HL-60 (cell line): ENCODE results near the gene ZDHHC4.
A peak's percentile ranks its signal among the peaks of the same experiment; 100 is the strongest.

Experiments
- DNase-seq, 2 experiments: peaks; one replicate each; pipeline ENCODE4 v3.0.0-alpha.2; 2010 to 2020; ENCODE audit warnings: low read depth in 1 of 2, low spot score in 1 of 2
- H3K27ac ChIP-seq: fragments of 250-450 bp; sonication (Bioruptor Pico); replicated peaks from 2 replicates; pipeline ENCODE4 v1.5.1; 2020; ENCODE audit warnings: mild to moderate bottlenecking, moderate library complexity
- H3K27me3 ChIP-seq: fragments of 250-450 bp; sonication (Bioruptor Pico); 2 replicates; pipeline ENCODE4 v1.5.1; 2021; ENCODE audit warnings: mild to moderate bottlenecking, moderate library complexity; ENCODE audit not compliant: insufficient read depth, poor library complexity, severe bottlenecking
- H3K4me3 ChIP-seq: replicated peaks from 2 replicates; pipeline ENCODE4 v1.5.1; 2011; ENCODE audit warnings: mild to moderate bottlenecking, control low read depth, low read length; ENCODE audit not compliant: insufficient read depth
- CTCF ChIP-seq: IDR thresholded peaks from one replicate; pipeline ENCODE4 v1.5.1; 2011; ENCODE audit warnings: low read length, control low read depth, inconsistent platforms; ENCODE audit not compliant: insufficient read depth
- GABPA ChIP-seq: IDR thresholded peaks from 2 replicates; pipeline ENCODE4 v1.6.1; 2012; ENCODE audit warnings: low read depth
- POLR2AphosphoS5 ChIP-seq: IDR thresholded peaks from 2 replicates; pipeline ENCODE4 v1.6.1; 2012; ENCODE audit warnings: low read depth
- REST ChIP-seq: IDR thresholded peaks from 2 replicates; pipeline ENCODE4 v1.6.1; 2012; ENCODE audit warnings: low read depth; ENCODE audit not compliant: insufficient replicate concordance
- SPI1 ChIP-seq: IDR thresholded peaks from 2 replicates; pipeline ENCODE4 v1.6.1; 2012; ENCODE audit warnings: low read depth, mild to moderate bottlenecking, borderline replicate concordance

Gene ZDHHC4

GRCh38 chr7:6530626-6531491 lies 46.4 kb upstream of the ZDHHC4 start:
- peaks cover 32% of the 10 kb centered on the region for H3K27me3 ChIP-seq
- no peak overlapping the region for H3K27ac ChIP-seq
- peak overlapping the region; percentile 27 for H3K4me3 ChIP-seq
- TF ChIP-seq POLR2AphosphoS5 (no peak), GABPA (no peak), SPI1 (no peak), CTCF (no peak), REST (no peak)
- peak in 1 of 2 experiments; percentile 14 for DNase-seq

- no peak overlapping the region for H3K4me3 ChIP-seq
Measured at GRCh38 chr7:6531492-6532279, 45.6 kb upstream of the ZDHHC4 start.

More at GRCh38 chr7:6531492-6532279, 45.6 kb upstream of the ZDHHC4 start:
- DNase-seq = no peak
- peaks cover 36% of the 10 kb centered on the region for H3K27me3 ChIP-seq
- no peak overlapping the region for H3K27ac ChIP-seq
- TF ChIP-seq POLR2AphosphoS5 (no peak), REST (no peak), GABPA (no peak), SPI1 (no peak), CTCF (no peak)
